Endodermal cell (in vitro differentiated cells): ENCODE data around the gene SERPINI1. TPM values are rescaled to one million over a fixed set of nuclear protein-coding genes. Genes with fewer than 3 reads are reported as not detected.

Experiments used
- DNase-seq: peaks from one replicate; pipeline ENCODE4 v3.0.0-alpha.2; 2017
- H3K27ac ChIP-seq: 2 replicates; pipeline ENCODE4 v1.5.1; 2013; ENCODE audit warnings: mild to moderate bottlenecking, low read depth, low read length, moderate library complexity
- H3K27me3 ChIP-seq: 2 replicates; pipeline ENCODE4 v1.6.1; 2013; ENCODE audit warnings: mild to moderate bottlenecking, low read length, moderate library complexity; ENCODE audit not compliant: insufficient read depth, control insufficient read depth, poor library complexity, severe bottlenecking
- H3K36me3 ChIP-seq: 2 replicates; pipeline ENCODE4 v1.7.0; 2013; ENCODE audit warnings: mild to moderate bottlenecking, low read length, moderate library complexity; ENCODE audit not compliant: control insufficient read depth, insufficient read depth
- H3K4me1 ChIP-seq: one replicate; pipeline ENCODE4 v1.7.0; 2013; ENCODE audit warnings: low read length; ENCODE audit not compliant: control insufficient read depth, insufficient read depth
- H3K4me3 ChIP-seq: 2 replicates; pipeline ENCODE4 v1.5.1; 2013; ENCODE audit warnings: mild to moderate bottlenecking, low read length, moderate library complexity
- H3K9ac ChIP-seq: 2 replicates; pipeline ENCODE4 v1.6.1; 2013; ENCODE audit warnings: mild to moderate bottlenecking, low read length, moderate library complexity; ENCODE audit not compliant: poor library complexity, severe bottlenecking; ENCODE audit errors: extremely low read depth
- H3K9me3 ChIP-seq: 2 replicates; pipeline ENCODE4 v1.6.1; 2013; ENCODE audit warnings: mild to moderate bottlenecking, low read length, moderate library complexity; ENCODE audit not compliant: control insufficient read depth
- H3K27ac Mint-ChIP-seq: 2 replicates; pipeline ENCODE4 v1.8.0; 2020; ENCODE audit warnings: mixed read lengths
- H3K27me3 Mint-ChIP-seq: 2 replicates; pipeline ENCODE4 v1.8.0; 2021; ENCODE audit warnings: mild to moderate bottlenecking, mixed read lengths; ENCODE audit not compliant: insufficient read depth
- H3K36me3 Mint-ChIP-seq: 2 replicates; pipeline ENCODE4 v1.8.0; 2020; ENCODE audit warnings: low read depth, mixed read lengths
- H3K4me1 Mint-ChIP-seq: 2 replicates; pipeline ENCODE4 v1.8.0; 2020; ENCODE audit warnings: mixed read lengths
- H3K4me3 Mint-ChIP-seq: 2 replicates; pipeline ENCODE4 v1.8.0; 2020; ENCODE audit warnings: mild to moderate bottlenecking, moderate library complexity, mixed read lengths
- H3K9me3 Mint-ChIP-seq: 2 replicates; pipeline ENCODE4 v1.8.0; 2020; ENCODE audit warnings: mild to moderate bottlenecking, mixed read lengths
- CTCF ChIP-seq: fragments of 200-600 bp; sonication (generic); conservative IDR thresholded peaks from 2 replicates; pipeline ENCODE4 v1.5.0; 2021; ENCODE audit warnings: antibody characterized with exemption, mild to moderate bottlenecking
- WGBS, 2 experiments: methylation state at CpG; one replicate each; pipeline versions ENCODE4 v1.1.5 to v1.1.7; 2013; ENCODE audit warnings: missing lambda C conversion rate in 2 of 2, mixed read lengths in 1 of 2; ENCODE audit not compliant: insufficient coverage in 1 of 2, insufficient read length in 1 of 2; 5-methylcytosine and 5-hydroxymethylcytosine counted together
- total RNA-seq, 2 donors: library from RNA; stranded (reverse); fragmentation: NEBNext Ultra II Directional in 1 of 2; extraction: Animal tissue kit (Norgen Biotek cat#: 25700) in 1 of 2; gene quantifications; 2 replicates in 1 of 2; 3 replicates in 1 of 2; pipeline ENCODE4 v1.2.1, GENCODE V29; 2021

Gene SERPINI1
- total RNA-seq, 2 donors from 2014 or later = 16.1 to 21.2 TPM

GRCh38 chr3:167787440-167787839 lies 51.9 kb downstream of the SERPINI1 start:
- H3K36me3 ChIP-seq = no peaks in the 10 kb centered on the region
- no peak for DNase-seq
- Mint-ChIP-seq H3K4me3 (no peak overlapping the region), H3K27me3 (no peaks in the 10 kb centered on the region), H3K27ac (peak overlapping the region; percentile 65), H3K9me3 (no peaks in the 10 kb centered on the region), H3K4me1 (peaks cover 14% of the 10 kb centered on the region), H3K36me3 (peaks cover 2% of the 10 kb centered on the region)
- H3K27ac ChIP-seq = no peak overlapping the region
- no peak for TF ChIP-seq CTCF
- H3K4me1 ChIP-seq = no peaks in the 10 kb centered on the region
- H3K9ac ChIP-seq = no peak overlapping the region
- H3K9me3 ChIP-seq = no peaks in the 10 kb centered on the region
- no peaks in the 10 kb centered on the region for H3K27me3 ChIP-seq
- no peak overlapping the region for H3K4me3 ChIP-seq
- 63 to 70% methylated on average over 3 to 4 of the region's 4 CpGs for WGBS, 2 experiments

DNA sequence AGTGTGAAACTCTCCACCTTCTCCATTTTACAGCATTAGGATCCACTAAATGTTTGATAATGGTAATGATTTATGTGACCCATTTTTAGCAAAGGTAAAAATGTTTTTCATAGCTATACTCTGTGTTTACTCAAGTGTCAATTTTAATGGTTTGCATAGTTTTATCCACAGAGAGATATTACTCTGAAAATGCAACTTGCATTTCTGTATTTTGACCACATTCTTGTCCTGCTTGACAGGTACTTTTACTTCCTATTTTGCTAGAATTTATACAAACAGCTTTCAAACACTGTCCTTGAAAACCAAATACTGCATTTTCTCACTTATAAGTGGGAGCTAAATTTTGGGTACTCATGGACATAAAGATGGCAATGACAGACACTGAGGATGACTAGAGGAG lies 62.9 kb downstream of the SERPINI1 start:
- no peaks in the 10 kb centered on the region for H3K9me3 Mint-ChIP-seq
- no peak for DNase-seq
- Histone ChIP-seq H3K9ac (no peak overlapping the region), H3K4me1 (no peaks in the 10 kb centered on the region), H3K9me3 (no peaks in the 10 kb centered on the region), H3K27me3 (no peaks in the 10 kb centered on the region), H3K27ac (no peak overlapping the region), H3K4me3 (no peak overlapping the region), H3K36me3 (no peaks in the 10 kb centered on the region)
- H3K4me3 Mint-ChIP-seq = no peak overlapping the region
- H3K27me3 Mint-ChIP-seq = no peaks in the 10 kb centered on the region
- H3K36me3 Mint-ChIP-seq = no peaks in the 10 kb centered on the region
- no peak overlapping the region for H3K27ac Mint-ChIP-seq
- TF ChIP-seq CTCF = no peak
- H3K4me1 Mint-ChIP-seq = no peaks in the 10 kb centered on the region

DNA sequence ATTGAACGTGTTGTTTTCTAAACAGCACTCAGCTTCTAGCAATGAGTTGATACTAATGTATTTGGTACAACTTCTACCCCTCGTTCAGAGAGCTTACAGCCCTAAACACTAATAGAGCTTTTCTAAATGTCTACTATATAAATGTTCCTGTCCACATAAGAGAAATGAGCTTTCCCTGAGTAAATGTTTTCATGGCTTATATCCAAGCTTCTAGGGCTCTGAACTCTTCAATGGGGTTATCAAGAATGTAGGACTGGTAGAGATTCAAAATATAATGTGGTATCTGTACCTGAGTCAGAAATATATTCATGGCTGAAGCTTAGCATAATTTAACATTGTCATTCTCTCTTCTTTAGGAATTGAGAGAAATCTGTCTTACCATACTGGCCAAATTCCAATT lies 73.4 kb downstream of the SERPINI1 start:
- Histone ChIP-seq H3K27me3 (no peaks in the 10 kb centered on the region), H3K4me3 (no peak overlapping the region), H3K9ac (no peak overlapping the region), H3K27ac (no peak overlapping the region), H3K9me3 (no peaks in the 10 kb centered on the region), H3K36me3 (no peaks in the 10 kb centered on the region), H3K4me1 (no peaks in the 10 kb centered on the region)
- DNase-seq = no peak
- no peaks in the 10 kb centered on the region for H3K27me3 Mint-ChIP-seq
- no peaks in the 10 kb centered on the region for H3K36me3 Mint-ChIP-seq
- no peak for TF ChIP-seq CTCF
- H3K4me1 Mint-ChIP-seq = no peaks in the 10 kb centered on the region
- H3K9me3 Mint-ChIP-seq = no peaks in the 10 kb centered on the region
- H3K4me3 Mint-ChIP-seq = no peak overlapping the region
- H3K27ac Mint-ChIP-seq = no peak overlapping the region
- WGBS, 2 experiments = 89 to 100% methylated on average over 1 of the region's 2 CpGs
